ENCODE results near the gene SLC25A11.

SLC25A11 gene

GRCh38 chr17:4939796-4940554 is at the start of gene SLC25A11, which contains the start of gene RNF167:
TSS of gene SLC25A11 (minus strand) at chr17:4940046. CDS start at chr17:4939910, 136 bp downstream.
TSS of gene RNF167 (plus strand) at chr17:4940268. CDS start at chr17:4940910, 642 bp downstream.
- DNase-seq (ENCODE audit: low read depth in 2 of 2): peak; percentile 87 to 91

DNA sequence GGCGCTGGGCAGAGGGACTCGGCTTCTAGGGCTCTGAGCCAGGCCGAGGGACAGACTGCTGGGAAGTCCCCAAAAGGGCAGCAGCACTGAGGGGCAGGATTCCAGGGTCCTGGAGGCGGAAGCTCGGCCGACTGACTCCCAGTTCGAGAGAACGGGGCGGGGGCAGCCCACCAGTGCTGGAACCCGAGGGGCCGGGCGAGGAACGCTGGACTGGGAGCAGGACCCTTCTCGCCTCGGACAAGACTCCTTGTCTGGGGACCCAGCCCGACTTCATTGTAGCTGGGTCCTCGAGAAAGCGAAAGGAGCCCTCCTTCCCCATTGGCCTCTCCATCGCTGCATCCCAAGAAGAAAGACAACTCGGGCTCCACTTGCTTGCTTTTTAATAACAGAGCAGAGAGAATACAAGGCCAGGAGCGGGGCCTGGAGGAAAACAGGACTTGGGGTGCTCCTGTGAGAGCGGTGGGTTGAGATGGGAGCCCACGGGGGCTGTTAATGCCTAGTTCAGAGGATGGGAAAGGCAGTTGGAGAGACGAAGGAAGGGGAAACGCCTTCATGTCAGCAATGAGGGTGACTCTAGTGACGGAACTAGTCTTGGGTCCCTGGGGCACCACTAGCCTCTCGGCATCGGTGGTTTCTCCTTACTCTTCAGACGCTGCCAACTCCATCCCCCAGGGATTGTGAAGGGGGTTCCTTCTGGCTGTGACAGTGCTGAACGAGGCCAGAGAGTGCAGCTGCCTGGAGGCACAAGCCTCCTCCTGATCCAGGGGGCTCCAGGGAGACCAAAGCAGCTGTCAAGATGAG is 48.1 kb upstream of the SLC25A11 start:
- no peak for DNase-seq (ENCODE audit: low read depth in 2 of 2)

DNA sequence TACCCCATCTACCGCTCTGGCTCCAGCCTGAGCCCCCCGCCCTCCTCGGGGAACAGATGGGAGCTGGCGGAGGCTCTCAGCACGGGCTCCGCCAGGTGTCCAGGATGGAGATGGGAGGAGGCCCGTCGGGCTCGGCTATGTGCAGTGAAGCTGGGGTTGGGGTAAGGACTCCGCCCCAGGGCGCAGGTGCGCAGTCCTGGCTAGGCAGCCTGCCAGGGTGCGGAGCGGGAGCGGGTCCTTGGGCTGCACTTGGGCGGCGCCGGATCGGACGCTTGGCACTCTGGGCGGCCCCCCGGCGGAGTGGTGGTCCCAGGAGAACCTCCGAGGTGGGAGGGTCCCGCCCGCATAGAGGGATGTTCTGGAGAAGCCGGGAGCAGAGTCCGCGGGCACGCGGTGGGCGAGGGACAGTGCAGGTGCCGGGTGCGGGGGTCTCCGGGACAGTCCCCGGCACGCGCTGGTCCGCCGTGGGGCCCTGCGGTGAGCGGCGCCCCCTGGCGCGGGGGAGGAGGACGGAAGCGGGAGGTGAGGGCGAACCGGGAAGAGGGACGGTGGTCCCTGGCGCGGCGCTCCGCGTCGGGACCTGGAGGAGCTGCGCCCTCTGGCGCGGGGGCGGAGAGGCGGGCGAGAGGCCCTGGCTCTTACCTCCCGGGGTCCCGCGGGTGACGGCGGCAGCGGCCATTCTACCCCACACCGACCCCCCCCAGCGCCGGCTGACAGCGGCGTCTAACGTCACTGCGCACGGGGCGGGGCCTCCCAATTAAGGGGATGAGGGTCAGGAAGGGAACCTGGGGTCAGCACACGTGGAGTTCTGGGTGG is 47.3 kb upstream of the SLC25A11 start, which contains the start of gene CAMTA2:
CAMTA2 (minus strand) TSS at position 725 of the 816 bp plus-strand sequence. CDS start 1,453 bp downstream, outside the sequence.
- DNase-seq (ENCODE audit: low read depth in 2 of 2): peak; percentile 88 to 89

DNA sequence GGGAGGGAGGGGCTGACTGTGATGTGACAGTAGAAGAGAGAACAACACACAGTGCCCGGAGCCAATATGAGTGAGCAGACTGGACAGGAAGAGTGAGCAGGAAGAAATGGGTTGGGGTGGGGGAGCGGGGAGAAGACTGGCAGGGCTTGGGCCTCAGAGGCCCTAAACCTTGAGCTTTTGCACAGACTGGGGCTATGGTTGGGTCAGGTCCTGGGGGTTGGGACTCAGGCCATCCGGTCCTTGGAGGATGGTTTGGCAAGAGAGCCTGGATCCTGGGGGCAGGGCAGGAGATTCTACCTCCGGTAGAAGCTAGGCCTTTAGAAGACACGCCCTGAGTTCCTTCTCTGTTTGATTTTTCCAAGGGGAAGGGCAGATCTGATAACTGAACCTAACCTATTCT is 46.6 kb upstream of the SLC25A11 start:
- DNase-seq (ENCODE audit: low read depth in 2 of 2): no peak

GRCh38 chr17:4982305-4982704 is 42.5 kb upstream of the SLC25A11 start:
- DNase-seq (ENCODE audit: low read depth in 2 of 2): no peak

DNA sequence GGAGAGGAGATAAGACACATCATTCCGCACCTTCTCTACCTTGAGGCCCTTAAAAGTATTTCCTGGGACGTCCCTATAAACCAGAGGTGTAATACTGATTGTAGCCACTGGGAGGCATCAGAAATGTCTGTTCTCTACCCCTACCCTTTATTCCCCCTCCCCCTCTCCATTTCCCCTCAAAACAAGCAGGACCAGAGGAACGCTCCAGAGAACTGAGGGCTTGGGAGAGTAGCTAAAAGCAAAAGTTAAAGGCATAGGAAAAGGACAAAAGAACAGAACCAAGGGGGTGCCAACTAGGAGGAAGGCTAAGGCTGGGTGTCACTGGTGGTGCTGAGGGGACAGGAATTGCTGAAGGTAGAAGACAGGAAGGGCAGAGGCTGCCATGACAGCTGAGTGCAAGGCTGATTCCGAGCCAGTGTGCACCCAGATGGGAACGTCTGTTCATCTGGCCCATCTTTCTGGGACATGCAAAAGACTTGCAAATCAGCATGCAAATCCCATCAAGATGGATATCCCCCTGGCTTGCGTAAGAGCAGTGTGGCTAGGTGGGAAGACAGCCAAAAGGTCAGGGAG is 40.9 kb upstream of the SLC25A11 start:
- DNase-seq (ENCODE audit: low read depth in 2 of 2): no peak

GRCh38 chr17:4978726-4979125 is 38.9 kb upstream of the SLC25A11 start:
- no peak for DNase-seq (ENCODE audit: low read depth in 2 of 2)

GRCh38 chr17:4974115-4974670 is 34.3 kb upstream of the SLC25A11 start:
- DNase-seq (ENCODE audit: low read depth in 2 of 2): no peak

- no peak for DNase-seq (ENCODE audit: low read depth in 2 of 2)
Measured at GRCh38 chr17:4973256-4974114, 33.6 kb upstream of the SLC25A11 start.

- DNase-seq (ENCODE audit: low read depth in 2 of 2): no peak
Measured at GRCh38 chr17:4972752-4973151, 32.9 kb upstream of the SLC25A11 start.

- DNase-seq (ENCODE audit: low read depth in 2 of 2): no peak
Measured at GRCh38 chr17:4972322-4972721, 32.5 kb upstream of the SLC25A11 start.

DNA sequence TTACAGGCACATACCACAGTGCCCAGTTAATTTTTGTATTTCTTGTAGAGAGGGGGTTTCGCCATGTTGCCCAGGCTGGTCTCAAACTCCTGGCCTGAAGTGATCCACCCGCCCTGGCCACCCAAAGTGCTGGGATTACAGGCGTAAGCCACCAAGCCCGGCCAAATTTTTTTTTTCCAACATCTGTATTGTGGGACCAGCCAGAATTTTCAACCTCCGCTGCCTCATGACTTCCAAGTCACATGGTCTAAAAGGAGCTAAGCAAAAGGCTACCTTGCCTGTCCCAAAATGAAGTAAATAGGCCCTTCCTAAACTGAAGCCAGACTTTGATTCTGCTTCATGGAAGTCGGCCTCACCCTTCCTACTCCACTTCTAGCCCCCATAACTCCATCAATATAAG is 32.0 kb upstream of the SLC25A11 start:
- DNase-seq (ENCODE audit: low read depth in 2 of 2): no peak

GRCh38 chr17:4970273-4970672 is 30.4 kb upstream of the SLC25A11 start:
- DNase-seq (ENCODE audit: low read depth in 2 of 2): no peak

DNA sequence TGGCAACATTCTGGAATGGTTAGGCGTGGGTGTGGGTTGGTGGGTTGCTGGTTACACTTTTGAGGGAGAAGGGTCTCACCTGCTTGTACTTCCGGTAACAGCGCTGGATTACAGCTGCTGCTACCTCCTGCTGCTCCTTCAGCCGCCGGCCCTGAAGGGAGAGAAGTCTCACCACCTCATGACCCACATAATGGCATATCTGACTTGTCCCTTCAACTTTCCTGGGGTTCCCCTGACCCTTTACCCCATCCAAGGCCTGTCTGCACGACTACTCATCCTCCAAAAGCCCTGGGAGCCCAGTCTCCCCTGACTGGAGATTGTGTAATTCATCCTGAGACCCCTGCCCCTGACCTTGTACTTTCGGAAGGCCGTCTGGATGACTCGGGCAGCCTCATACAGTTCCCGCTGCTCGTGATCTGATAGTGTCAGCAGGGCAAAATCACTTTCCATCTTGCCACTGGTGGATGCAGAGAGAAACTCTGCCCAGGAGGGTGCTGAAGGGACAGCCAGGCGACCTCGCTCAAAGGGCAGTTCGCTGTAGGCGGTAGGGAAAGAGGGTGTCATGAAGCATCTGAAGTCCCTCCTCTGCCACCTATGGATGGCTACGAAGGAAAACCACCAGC is 29.8 kb upstream of the SLC25A11 start:
- peak; percentile 23 to 30 for DNase-seq (ENCODE audit: low read depth in 2 of 2)

- peak in 1 of 2 donors; percentile 23 for DNase-seq (ENCODE audit: low read depth in 2 of 2)
Measured at GRCh38 chr17:4969047-4969550, 29.3 kb upstream of the SLC25A11 start.

DNA sequence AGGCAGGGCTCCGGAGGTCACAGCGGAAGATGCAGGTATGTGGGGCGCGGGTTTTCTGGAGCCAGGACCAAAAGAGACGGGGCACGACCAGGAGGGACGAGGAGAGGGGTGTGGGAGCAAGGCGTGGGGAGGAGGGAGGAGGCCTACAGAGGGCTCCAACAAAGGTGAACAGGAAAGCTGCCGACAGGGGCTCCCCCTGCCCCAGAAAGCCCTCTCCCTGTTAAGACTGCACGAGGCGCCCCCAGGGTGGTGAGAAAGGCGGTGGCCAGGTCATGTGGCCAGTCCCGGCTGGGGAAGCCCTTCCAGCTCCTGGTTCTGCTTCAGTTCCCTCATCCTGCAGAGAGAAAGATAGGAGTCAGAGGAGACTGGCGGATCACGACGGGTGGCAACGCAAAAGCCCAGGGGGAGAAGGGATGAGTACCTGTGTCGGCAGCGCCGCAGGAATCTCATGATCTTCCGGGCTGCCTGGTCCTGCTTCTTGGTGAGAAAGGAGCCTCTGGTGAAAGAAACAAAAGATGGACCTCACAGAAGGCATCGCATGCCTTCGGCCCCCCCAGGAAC is 28.7 kb upstream of the SLC25A11 start:
- peak in 1 of 2 donors; percentile 34 for DNase-seq (ENCODE audit: low read depth in 2 of 2)

DNA sequence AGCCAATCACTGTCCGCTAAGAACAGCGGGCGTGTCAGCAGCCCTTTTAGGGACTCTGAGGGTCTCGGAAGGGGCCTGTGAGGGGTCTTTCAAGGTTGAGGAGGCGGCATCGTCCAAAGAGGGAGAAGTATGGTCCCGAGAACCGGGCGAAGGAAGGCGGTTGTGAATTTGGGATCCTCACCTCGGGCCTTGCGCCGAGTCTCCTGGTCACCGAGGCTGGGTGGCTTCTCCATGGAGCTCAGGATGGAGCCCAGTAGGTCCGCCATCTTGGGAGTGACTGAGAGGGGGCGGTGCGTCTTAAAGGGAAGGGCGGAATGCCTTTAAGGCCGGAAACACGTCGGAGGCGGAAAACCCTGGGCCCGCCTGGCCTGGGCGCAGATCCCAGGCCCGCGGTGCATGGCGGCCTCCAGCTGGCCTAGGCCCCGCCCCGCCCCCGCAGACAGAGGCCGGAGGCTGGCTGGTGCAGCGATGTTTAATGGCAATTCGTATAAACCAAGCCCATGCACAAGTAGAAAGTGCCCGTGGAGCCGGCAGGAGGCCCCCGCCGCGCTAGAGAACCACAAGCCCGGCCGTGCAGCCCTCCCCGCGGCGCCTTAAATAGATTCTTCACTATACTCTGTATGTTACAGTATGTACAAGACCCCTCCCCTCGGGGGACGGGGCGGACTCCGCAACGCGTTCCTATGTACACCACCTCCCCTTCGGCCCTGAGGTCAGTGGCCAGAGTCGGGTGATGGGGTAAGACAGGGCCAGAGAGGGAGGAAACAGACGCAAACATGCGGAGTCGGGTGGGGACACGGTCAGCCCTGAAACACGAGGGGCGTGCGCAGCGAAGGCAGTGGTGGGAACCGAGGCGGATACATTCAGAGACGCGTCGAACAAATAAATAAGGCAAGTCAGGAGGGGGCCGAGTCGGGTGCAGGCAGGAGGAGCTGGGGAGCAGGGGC is 28.0 kb upstream of the SLC25A11 start, which contains the start of gene SPAG7:
SPAG7 (minus strand) TSS at position 279 of the 947 bp plus-strand sequence; CDS start at position 266, 13 bp downstream.
- DNase-seq (ENCODE audit: low read depth in 2 of 2): peak; percentile 90

Measured in stimulated activated CD8-positive, alpha-beta memory T cell treated with anti-CD3 and anti-CD28 coated beads, Interleukin-2, amount 100 ng/mL, for 48 hours (primary cell).